NCI-H524 treated with DMSO at 0.1 percent for 48 hours (cell line): ENCODE measurements around the gene TMEM31.

ENCODE experiments used
- DNase-seq: peaks from one replicate; lab custom pipeline; 2025; lab: John Stamatoyannopoulos, UW

Gene TMEM31

GRCh38 chrX:103710609-103711008 is at the start of gene TMEM31:
TMEM31 (plus strand) TSS chrX:103710909; CDS start chrX:103712259, 1,350 bp downstream.
- DNase-seq = no peak

- DNase-seq = no peak
Measured at GRCh38 chrX:103663981-103664762, 46.5 kb upstream of the TMEM31 start.

DNA sequence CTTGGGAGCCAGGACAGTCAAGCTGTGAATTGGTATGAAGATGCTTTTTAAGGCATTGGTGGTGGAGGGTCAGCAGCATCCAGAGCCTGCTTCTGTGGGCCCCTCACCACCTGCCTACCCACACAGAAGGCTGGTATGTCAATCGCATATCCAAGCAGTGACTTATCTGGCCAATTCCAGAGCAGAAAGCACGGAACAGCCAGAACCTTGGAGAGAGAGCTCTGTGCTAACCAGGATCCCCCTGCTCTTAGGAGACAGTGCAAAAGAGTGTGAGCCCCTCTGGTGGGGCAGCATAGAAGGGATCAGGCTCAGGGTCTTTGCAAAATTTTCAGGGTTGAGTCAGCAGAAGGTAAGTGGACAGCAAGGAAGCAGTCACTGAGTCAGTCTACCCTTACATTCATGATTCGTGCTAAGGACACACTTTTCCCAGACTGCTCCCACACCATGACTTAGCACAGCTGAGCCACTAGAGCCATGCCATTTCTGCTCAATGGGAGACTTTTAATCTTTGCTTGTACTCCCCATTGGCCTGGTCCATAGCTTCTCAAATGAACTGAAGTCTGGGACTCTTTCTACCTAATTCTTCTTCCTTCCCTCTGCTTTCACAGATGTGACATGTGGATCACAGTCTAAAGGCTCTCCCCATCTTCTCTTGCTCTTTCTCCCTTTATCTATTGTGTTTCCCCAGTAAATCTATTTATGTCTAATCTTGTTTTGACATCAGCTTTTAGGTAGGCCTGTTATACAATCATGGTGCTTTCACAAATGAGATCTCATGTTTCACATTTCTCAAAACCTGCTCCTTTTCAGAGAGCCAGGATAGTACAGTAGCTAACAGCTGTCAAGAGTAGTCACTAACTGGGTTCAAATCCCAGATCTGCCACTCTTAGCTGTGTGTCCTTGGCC is 44.3 kb upstream of the TMEM31 start:
- DNase-seq = no peak

- DNase-seq = no peak
Measured at GRCh38 chrX:103669745-103670144, 41.0 kb upstream of the TMEM31 start.

DNA sequence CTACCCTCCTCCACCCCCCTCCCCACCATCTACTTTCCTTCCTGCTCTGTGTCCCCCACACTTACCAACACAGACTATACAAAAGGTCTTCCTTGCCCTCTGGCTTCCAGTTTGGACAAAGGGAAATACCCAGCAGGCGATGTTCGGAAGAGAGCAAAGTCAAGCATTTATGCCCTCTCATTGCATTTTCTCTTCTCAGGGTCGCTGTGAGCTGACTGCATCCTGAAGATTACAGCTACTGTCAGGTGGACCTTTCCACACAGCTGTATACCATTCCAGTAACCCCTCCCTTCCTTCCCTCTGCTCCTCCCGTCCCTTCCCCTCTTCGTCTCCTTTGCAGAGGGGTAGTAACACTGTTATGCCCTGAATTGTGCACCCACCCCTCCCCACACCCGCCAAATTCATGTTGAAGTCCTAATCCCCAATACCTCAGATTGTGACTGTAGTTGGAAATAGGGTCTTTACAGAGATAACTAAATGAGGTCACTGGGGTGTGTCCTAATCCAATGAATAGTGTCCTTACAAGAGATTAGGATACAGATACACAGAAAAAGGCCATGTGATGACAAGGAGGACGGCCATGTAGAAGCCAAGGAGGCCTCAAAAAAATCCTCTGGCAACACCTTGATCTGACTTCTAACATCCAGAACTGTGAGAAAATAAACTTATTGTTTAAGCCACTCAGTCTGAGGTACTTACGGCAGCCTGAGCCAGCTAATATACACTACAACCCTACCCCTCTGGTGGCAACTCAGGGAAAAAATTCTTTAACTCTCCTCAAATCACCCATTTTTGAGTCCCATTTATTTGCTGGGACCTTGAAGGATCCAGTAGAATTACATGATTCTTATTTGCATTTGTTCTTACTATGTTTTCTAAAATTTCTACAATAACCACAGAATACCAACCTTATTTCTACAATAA is 35.9 kb upstream of the TMEM31 start:
- no peak for DNase-seq

- no peak for DNase-seq
Measured at GRCh38 chrX:103678199-103678993, 32.3 kb upstream of the TMEM31 start.

- no peak for DNase-seq
Measured at GRCh38 chrX:103681443-103681842, 29.3 kb upstream of the TMEM31 start.

DNA sequence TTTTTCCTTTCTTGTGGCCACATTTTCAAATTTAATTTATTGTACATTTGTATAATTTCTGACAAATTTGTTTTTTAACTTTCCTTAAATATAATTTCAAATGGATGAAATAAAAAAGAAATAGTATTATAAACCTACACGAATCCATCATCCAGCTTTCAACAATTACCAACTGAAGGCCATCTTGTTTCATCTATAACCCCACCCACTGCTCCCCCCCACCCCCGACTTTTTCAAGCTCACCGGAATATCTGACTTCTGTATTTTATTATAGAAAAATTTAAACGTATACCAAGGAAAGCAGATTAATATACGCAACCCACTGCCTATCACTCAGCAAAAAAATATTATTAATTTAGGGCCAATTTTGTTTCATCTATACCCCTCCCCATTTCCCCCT is 25.3 kb upstream of the TMEM31 start:
- no peak for DNase-seq

- DNase-seq = peak; percentile 96
Measured at GRCh38 chrX:103686199-103687072, 24.3 kb upstream of the TMEM31 start, which contains the start of gene MORF4L2. MORF4L2 (minus strand) TSS chrX:103686699; CDS start chrX:103677027, 9,672 bp downstream.

GRCh38 chrX:103687073-103687695 is 23.5 kb upstream of the TMEM31 start:
- peak; percentile 69 for DNase-seq

DNA sequence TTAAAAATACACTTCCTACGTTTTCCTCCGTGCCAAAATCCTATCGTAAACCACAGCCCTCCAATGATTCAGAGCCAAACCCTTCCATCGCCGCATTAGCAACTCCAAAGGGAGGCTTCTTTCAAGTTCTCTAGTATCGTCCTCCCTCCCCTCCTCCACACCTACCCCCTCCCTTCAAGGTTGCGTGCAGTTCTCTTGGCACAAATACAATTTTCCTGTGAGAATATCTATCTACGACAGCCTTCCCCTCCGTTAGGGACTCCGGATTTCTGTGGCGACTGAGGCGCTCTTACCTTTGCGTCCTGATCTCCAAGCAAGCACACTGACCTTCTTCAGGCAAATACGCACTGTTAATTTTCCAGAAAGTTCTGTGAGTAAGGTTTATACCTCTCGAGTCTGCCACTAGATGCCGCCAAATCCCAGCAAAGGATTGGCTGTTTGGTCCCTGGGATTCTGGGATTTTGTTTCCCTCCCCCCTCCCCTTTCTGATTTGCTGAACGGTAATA is 23.0 kb upstream of the TMEM31 start:
- peak; percentile 31 for DNase-seq

DNA sequence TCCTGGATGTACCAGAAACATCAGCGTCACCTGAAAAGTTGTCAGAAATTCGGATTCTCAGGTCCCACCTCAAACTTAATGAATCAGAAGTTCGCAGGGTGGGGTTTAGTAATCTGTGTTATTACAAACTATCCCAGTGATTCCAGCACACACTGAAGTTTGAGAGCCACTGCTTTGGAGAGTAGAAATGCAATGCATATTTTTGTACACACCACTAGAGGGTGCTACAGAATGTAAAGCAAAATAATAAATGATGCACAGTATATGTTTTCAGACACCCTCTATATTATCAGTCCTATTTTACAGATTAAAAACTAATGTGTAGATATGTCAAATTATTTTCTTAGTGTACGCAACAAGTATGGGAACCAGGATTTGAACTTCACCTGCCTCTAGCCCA is 21.8 kb upstream of the TMEM31 start:
- DNase-seq = no peak

DNA sequence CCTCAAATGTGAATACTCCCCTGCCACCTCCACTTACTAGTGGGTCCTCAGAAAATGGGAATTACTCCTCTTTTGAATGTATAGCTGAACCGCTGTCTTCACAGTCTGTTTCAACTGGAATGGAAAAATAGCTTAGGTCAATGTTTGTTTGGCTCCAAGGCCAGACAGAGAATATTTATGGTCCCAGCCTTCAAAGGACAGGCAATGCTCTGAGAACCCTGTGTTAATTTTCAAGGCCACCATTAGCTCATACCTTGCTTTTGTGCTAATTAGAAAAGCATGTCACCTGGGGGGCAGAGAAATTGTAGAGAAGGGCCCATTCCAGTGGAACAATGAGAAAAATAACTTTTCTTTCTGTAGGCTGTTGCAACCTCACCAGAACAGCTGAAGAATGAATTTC is 19.6 kb upstream of the TMEM31 start:
- no peak for DNase-seq

- no peak for DNase-seq
Measured at GRCh38 chrX:103697687-103698086, 13.0 kb upstream of the TMEM31 start.

GRCh38 chrX:103699243-103699642 is 11.5 kb upstream of the TMEM31 start:
- DNase-seq = no peak

GRCh38 chrX:103704863-103705262 is 5.8 kb upstream of the TMEM31 start:
- peak; percentile 56 for DNase-seq

DNA sequence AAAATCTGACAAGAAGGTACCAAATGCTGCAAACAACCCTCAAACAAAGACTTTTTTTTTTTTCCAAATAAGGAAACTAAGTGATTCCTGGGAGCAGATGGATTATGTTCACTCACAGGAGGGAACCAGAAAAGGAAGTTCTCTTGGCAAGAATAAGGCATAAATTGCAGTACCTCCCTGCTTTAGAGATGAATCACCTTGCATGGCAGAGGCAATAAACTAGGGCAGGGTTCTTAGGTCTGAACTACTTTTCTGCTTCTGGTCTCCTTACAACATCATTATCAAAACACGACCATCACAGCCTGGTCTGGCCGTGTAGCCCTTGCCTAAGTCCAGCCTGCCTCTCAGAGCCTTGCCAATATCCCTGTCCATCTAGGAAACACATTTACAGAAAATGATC is 6.3 kb downstream of the TMEM31 start:
- no peak for DNase-seq

DNA sequence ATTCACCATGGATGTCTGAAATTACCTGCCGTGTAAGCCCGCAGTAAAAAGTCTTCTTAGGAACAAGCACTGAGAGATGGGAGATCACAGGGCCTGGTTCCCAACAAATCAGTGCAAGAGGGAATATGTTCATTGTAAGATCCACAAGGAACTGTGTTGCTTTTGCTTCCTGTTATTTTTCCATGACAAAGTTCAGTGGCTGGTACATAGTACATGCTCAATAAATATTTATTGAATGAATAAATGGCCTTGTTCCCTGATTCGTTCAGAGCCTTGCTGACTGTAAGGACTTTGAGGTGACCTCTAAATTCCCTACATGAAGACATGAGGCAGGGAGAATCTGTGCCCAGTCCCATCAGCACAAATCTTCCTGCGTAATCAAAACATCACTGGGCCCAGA is 7.4 kb downstream of the TMEM31 start:
- no peak for DNase-seq

DNA sequence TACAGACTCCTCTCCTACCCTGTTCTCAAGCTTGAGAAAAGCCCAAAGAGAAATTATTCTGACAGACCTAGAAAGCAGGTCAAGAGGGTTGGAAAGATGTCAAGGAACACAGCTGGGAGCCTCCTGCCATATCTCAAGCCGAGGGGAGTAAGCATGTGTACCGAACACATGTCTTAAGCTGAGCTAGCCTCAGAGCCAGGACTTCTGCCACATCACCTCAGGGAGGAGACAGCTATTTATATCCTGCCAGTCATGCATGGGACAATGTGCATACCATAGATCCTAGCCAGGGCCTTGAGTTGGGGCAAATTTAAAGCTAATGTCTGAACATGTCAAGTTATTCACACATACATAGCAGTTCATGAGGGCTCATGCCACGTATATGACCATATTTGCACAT is 11.8 kb downstream of the TMEM31 start:
- DNase-seq = no peak
